HepG2 (cell line): ENCODE data around the gene CIBAR2. TPM values are rescaled to one million over a fixed set of nuclear protein-coding genes. Genes with fewer than 3 reads are reported as not detected.

ENCODE experiments used
- ETV6 ChIP-seq: sonication (generic); formaldehyde crosslinking; conservative IDR thresholded peaks from 2 replicates; pipeline ENCODE4 v1.4.0; 2020; ENCODE audit warnings: missing genetic modification reagents
- HIVEP1 ChIP-seq: sonication (generic); formaldehyde crosslinking; IDR thresholded peaks from 2 replicates; pipeline ENCODE4 v1.4.0; 2020; ENCODE audit warnings: mild to moderate bottlenecking, missing genetic modification reagents
- SNAPC4 ChIP-seq: sonication (generic); formaldehyde crosslinking; IDR thresholded peaks from 2 replicates; pipeline ENCODE4 v1.4.0; 2020; ENCODE audit warnings: mild to moderate bottlenecking, missing genetic modification reagents
- SOX6 ChIP-seq, 2 experiments: fragments of 450-650 bp in 1 of 2; sonication (generic) in 1 of 2; formaldehyde crosslinking in 1 of 2; IDR thresholded peaks; 2 replicates each; pipeline versions ENCODE4 v1.4.0 to v1.6.1; 2017 to 2020; ENCODE audit warnings: antibody characterized with exemption in 1 of 2, mild to moderate bottlenecking in 1 of 2, missing genetic modification reagents in 1 of 2
- ZNF274 ChIP-seq: sonication (generic); formaldehyde crosslinking; IDR thresholded peaks from 2 replicates; pipeline ENCODE4 v1.5.1; 2020; ENCODE audit warnings: mild to moderate bottlenecking, missing genetic modification reagents
- ZNF441 ChIP-seq: sonication (generic); formaldehyde crosslinking; IDR thresholded peaks from 2 replicates; pipeline ENCODE4 v1.7.0; 2021; ENCODE audit warnings: missing genetic modification reagents, borderline replicate concordance
- ZNF451 ChIP-seq: sonication (generic); formaldehyde crosslinking; IDR thresholded peaks from 2 replicates; pipeline ENCODE4 v1.5.0; 2020; ENCODE audit warnings: mild to moderate bottlenecking, missing genetic modification reagents
- ZNF614 ChIP-seq: IDR thresholded peaks from 2 replicates; pipeline ENCODE4 v1.6.1; 2018; ENCODE audit warnings: missing biosample characterization, missing genetic modification reagents, inconsistent platforms, borderline replicate concordance
- ZNF841 ChIP-seq: sonication (generic); formaldehyde crosslinking; IDR thresholded peaks from 2 replicates; pipeline ENCODE4 v1.8.1; 2023; ENCODE audit warnings: missing genetic modification reagents, borderline replicate concordance
- polyA plus RNA-seq, 8 experiments: library from polyadenylated mRNA; depleted of rRNA in 3 of 8; stranded (reverse) in 7 of 8; unstranded in 1 of 8; fragments of >200 nt; fragmentation: Illumina TruSeq in 4 of 8; extraction: Trizol in 4 of 8; gene quantifications; 2 replicates each; pipeline versions ENCODE4 v1.2.1 to v1.2.3, GENCODE V29; 2011 to 2016; ENCODE audit warnings: low read depth in 4 of 8, missing spikeins in 1 of 8, mixed read lengths in 1 of 8; ENCODE audit not compliant: insufficient read depth in 1 of 8
- total RNA-seq, 5 experiments: library from RNA; depleted of rRNA; stranded (reverse); fragments of >200 nt; fragmentation: Illumina TruSeq; extraction: Trizol; gene quantifications; 2 replicates each; pipeline ENCODE4 v1.2.3, GENCODE V29; 2016; ENCODE audit warnings: low read depth in 1 of 5
- TF ChIP-seq, protein P1 (sequence below): sonication (generic); formaldehyde crosslinking; IDR thresholded peaks from 2 replicates; pipeline ENCODE4 v1.5.1; 2020; ENCODE audit warnings: mild to moderate bottlenecking, missing genetic modification reagents, borderline replicate concordance
- TF ChIP-seq, protein P2 (sequence below): sonication (generic); formaldehyde crosslinking; IDR thresholded peaks from 2 replicates; pipeline ENCODE4 v1.8.1; 2023; ENCODE audit warnings: missing genetic modification reagents, inconsistent platforms, borderline replicate concordance

Gene CIBAR2
- total and polyA plus RNA-seq, 2 of the 13 experiments (the other 11 are each of a cell fraction or from before 2014, with no cell fraction given) = not detected

- TF ChIP-seq SNAPC4 (CRISPR knock-in tag) (no peak), ZNF451 (CRISPR knock-in tag) (peak; percentile 62; the same call in 1 of the 2 replicates), SOX6 (IDR thresholded peaks at IDR 0.05) (no peak), SOX6 (CRISPR knock-in tag; IDR thresholded peaks at IDR 0.05) (0 out of 2 replicates have a peak, but pooled peaks have one; percentile 4), ZNF841 (no peak), ZNF441 (CRISPR knock-in tag) (no peak), ZNF274 (CRISPR knock-in tag) (peak; percentile 22; the same call in 1 of the 2 replicates), ETV6 (no peak), HIVEP1 (CRISPR knock-in tag) (no peak), ZNF614 (0 out of 2 replicates have a peak, but pooled peaks have one; percentile 24)
- TF ChIP-seq, protein P1, sequence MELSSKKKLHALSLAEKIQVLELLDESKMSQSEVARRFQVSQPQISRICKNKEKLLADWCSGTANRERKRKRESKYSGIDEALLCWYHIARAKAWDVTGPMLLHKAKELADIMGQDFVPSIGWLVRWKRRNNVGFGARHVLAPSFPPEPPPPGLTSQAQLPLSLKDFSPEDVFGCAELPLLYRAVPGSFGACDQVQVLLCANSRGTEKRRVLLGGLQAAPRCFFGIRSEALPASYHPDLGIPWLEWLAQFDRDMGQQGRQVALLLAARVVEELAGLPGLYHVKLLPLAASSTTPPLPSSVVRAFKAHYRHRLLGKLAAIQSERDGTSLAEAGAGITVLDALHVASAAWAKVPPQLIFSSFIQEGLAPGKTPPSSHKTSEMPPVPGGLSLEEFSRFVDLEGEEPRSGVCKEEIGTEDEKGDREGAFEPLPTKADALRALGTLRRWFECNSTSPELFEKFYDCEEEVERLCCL (CRISPR knock-in tag) = no peak
- TF ChIP-seq, protein P2, sequence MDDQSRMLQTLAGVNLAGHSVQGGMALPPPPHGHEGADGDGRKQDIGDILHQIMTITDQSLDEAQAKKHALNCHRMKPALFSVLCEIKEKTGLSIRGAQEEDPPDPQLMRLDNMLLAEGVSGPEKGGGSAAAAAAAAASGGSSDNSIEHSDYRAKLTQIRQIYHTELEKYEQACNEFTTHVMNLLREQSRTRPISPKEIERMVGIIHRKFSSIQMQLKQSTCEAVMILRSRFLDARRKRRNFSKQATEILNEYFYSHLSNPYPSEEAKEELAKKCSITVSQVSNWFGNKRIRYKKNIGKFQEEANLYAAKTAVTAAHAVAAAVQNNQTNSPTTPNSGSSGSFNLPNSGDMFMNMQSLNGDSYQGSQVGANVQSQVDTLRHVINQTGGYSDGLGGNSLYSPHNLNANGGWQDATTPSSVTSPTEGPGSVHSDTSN (CRISPR knock-in tag) = no peak
Observed at GRCh38 chr16:85144026-85144915, 32.0 kb upstream of the CIBAR2 start (continued).
